ENCODE measurements around the gene SSH2.

SSH2 gene

GRCh38 chr17:29614349-29615047, 315.5 kb downstream of the SSH2 start:
- DNase-seq (ENCODE audit: low read depth, low spot score) = no peak

- DNase-seq (ENCODE audit: low read depth, low spot score) = no peak
Observed at GRCh38 chr17:29613856-29614255, 316.2 kb downstream of the SSH2 start.

DNA sequence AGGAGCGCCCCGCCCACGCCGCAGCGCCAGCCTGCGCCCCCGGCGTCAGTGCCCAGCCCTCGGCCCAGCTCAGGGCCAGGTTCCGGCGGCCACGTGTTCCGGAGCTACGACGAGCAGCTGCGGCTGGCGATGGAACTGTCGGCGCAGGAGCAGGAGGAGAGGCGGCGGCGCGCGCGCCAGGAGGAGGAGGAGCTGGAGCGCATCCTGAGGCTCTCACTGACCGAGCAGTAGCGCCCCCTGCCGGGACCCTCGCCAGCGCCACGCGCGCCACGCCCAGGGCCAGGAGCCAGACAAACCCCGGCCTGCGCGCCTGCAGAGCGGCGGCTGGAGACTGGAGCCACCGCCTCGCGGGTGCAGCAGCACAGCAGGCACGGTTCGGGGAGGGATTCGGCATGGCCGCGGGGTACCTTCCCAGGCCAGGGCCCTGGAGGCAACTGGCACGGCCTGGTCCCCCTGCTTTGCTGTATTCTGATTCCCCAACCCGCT, 316.6 kb downstream of the SSH2 start:
- DNase-seq (ENCODE audit: low read depth, low spot score) = peak; percentile 89

- no peak for DNase-seq (ENCODE audit: low read depth, low spot score)
Observed at GRCh38 chr17:29612404-29613280, 317.4 kb downstream of the SSH2 start.

DNA sequence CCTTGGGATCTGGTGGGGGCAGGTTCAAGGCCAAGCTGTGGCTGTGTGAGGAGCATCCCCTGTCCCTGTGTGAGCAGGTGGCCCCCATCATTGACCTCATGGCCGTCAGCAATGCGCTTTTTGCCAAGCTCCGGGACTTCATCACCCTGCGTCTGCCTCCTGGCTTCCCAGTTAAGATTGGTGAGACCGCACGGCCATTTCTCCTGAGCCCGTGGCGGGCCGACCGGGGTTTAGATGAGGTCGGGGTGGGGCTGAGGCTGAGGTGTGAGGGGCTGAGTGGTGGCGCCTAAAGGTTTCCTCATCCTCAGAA, 318.0 kb downstream of the SSH2 start:
- DNase-seq (ENCODE audit: low read depth, low spot score) = no peak

DNA sequence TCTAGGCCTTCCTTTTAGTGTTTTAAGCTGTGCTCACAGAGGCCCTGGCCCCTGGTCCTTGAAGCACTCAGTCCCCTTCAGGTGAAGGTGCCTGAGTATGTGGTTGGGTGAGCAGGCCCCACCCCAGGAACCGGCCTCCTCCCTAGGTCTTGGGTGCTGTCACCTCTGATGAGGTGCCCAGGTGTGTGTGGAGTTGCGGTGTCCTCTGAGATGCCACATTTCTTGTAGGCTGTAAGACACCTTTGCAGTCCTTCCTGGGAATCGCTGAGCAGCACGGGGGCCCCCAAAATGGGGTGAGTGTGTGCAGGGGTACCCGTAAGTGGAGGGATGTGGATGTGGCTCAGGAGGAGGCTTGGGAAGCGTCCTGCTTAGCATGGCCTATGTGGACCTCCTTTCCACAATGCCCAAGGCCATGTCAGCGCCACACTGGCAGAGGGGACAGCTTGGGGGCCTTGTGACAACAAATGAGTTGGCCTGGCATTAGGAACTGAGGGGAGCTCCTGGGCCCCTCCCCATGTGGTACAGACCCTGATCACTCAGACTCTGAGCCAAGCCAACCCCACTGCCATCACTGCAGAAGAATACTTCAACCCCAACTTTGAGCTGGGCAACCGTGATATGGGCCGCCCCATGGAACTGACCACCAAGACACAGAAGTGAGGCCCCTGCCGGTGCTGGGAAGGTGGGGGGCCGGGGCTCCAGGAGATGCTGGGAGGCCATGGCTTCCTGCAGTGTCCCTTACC, 318.5 kb downstream of the SSH2 start:
- no peak for DNase-seq (ENCODE audit: low read depth, low spot score)

GRCh38 chr17:29610395-29610794, 319.6 kb downstream of the SSH2 start:
- no peak for DNase-seq (ENCODE audit: low read depth, low spot score)

DNA sequence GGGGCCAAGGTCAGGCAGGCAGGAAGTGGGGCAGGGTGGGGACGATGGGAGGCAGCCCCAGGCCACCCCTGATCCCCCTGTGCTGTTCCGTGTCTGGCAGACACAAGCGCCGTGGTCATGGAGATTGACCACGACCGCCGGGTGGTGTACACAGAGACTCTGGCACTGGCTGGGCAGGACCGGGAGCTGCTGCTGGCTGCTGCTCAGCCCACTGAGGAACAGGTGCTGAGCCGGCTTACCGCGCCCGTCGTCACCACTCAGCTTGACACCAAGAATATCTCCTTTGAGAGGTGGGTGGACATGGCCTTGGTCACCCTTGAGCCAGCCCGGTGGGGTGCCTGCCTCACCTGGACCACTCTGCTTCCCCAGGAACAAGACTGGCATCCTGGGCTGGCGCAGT, 321.0 kb downstream of the SSH2 start:
- no peak for DNase-seq (ENCODE audit: low read depth, low spot score)

GRCh38 chr17:29607557-29608195, 322.4 kb downstream of the SSH2 start:
- no peak for DNase-seq (ENCODE audit: low read depth, low spot score)

DNA sequence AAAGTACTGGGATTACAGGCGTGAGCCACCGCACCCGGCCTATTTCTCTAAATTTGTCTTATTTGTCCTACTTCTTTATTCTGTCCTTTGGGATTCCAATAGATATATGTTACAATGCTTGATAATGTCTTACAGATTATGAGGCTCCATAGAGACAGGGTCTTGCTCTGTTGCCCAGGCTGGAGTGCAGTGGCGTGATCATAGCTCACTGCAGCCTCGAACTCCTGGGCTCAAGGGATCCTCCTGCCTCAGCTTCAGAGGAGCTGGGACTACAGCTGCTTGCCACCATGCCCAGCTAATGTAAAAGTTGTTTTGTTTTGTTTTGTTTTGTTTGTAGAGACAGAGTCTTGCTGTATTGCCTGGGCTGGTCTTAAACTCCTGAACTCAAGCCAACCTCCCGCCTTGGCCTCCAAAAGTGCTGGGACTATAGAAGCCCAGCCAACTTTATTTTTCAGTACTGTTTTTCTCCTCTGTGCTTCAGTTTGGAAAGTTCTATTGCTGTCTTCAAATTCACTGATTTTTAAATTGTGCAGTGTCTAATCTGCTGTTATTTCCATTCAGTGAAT, 326.8 kb downstream of the SSH2 start:
- no peak for DNase-seq (ENCODE audit: low read depth, low spot score)

- no peak for DNase-seq (ENCODE audit: low read depth, low spot score)
Observed at GRCh38 chr17:29597361-29598172, 332.5 kb downstream of the SSH2 start.

DNA sequence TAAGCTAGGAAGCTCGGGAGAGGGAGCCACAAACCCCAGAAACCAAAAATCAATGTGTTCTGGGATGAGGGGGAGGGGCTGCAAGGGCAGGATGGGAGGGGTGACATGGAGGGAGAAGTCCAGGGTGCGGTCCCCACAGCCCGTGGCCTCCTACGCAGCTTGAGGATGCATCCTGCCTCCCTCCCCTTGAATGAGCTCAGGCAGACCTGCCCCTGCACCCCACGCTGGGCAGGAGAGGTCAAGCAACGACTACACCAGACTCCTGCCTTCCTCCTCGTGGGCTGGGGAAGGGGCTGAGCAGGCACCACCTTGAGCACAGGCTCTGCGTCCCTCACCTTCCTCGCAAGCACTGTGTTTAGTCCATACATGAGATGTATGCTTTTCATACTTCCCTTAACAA, 333.2 kb downstream of the SSH2 start:
- DNase-seq (ENCODE audit: low read depth, low spot score) = no peak

- DNase-seq (ENCODE audit: low read depth, low spot score) = no peak
Observed at GRCh38 chr17:29595943-29596774, 333.9 kb downstream of the SSH2 start.

DNA sequence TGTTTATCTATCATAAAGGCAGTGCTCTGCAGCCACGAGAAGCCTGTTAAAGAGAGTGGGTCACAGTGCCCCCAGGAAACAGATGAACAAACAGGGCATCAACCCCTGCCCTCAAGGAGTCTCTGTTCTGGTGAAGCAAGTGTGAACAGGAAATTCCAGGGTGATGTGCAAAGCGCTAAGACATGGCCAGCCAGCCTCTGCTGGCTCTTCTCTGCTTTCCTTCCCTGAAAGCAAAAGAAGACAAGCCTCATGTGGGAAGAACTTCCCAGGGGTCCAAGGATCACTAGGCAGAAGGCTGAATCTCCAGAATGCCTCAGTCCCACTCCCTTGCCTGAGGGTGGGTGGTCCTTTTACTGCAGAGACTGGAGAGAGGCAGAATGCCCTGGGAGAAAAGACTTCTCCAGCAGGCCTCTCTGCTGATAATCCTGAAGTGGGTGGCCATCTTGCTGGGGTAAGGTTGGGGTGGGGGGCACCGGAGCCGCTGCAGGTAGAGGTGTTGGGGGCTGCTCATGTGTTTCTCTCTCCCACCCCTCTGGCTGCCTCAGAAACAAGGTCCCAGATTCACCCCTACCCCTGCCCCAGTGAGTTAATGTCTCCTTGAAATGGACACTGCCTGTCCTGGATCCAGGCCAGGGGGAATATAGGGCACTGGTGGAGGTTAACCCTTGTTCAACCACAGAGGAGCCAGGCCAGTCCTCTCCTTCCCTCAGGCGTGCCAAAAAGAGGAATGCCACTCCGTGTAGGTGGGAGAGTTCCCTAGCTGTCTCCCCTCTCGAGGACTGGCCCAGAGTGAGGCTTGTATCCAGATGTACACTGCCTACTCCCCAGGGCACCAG, 334.7 kb downstream of the SSH2 start:
- DNase-seq (ENCODE audit: low read depth, low spot score) = no peak

- no peak for DNase-seq (ENCODE audit: low read depth, low spot score)
Observed at GRCh38 chr17:29594519-29595090, 335.4 kb downstream of the SSH2 start.

GRCh38 chr17:29593591-29594518, 336.2 kb downstream of the SSH2 start:
- DNase-seq (ENCODE audit: low read depth, low spot score) = peak; percentile 66

- DNase-seq (ENCODE audit: low read depth, low spot score) = peak; percentile 64
Observed at GRCh38 chr17:29592850-29593551, 337.0 kb downstream of the SSH2 start, which contains the start of gene ANKRD13B. ANKRD13B (plus strand) TSS chr17:29593132; CDS start chr17:29593622, 490 bp downstream.

Data from astrocyte of the hippocampus (primary cell).